ENCODE measurements around the gene MVD.
"Not testable (repeated sequence)": the region's sequence is repeated elsewhere in the genome, so short reads cannot be mapped to it uniquely, and the experiment has no call there.

Gene MVD

DNA sequence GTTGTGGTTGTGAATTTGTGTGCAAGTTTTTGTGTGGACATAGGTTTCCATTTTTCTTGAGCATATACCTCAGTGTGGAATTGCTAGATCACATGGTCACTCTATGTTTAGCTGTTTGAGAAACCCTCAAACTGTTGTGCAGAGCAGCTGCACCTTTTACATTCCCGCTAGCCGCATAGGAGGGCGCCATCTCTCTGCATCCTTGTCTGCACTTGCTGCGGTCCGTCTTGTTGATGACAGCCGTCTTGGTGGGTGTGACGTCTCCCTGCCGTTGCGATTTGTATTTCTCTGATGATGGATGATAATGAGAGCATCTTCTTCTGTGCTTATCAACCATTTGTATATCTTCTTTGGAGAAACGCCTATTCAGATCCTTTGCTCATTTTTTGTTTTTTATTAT is 49.6 kb downstream of the MVD start:
- Histone ChIP-seq H3K4me1 (ENCODE audit: insufficient read depth, low read length, severe bottlenecking) (no peaks in the 10 kb centered on the region), H3K27ac (ENCODE audit: low read depth, low read length, poor library complexity, severe bottlenecking) (no peak overlapping the region), H3K27me3 (ENCODE audit: insufficient read depth, low read length) (no peaks in the 10 kb centered on the region), H3K9me2 (ENCODE audit: low read depth, low read length) (no peaks in the 10 kb centered on the region), H4K20me1 (ENCODE audit: insufficient read depth, low read length) (no peaks in the 10 kb centered on the region), H3K36me3 (ENCODE audit: insufficient read depth, low read length) (peaks cover 58% of the 10 kb centered on the region), H2AFZ (ENCODE audit: low read length) (no peak overlapping the region), H3F3A (ENCODE audit: insufficient read depth, low read length) (no peaks in the 10 kb centered on the region), H3K4me3 (ENCODE audit: low read depth, low read length, poor library complexity, severe bottlenecking) (no peak overlapping the region), H3K9me3 (ENCODE audit: low read length) (no peaks in the 10 kb centered on the region), H3K9ac (ENCODE audit: low read length) (no peak overlapping the region), H3K79me2 (ENCODE audit: insufficient read depth, low read length) (no peaks in the 10 kb centered on the region), H3K4me2 (ENCODE audit: low read length) (no peak overlapping the region)
- TF ChIP-seq EZH2 (IDR thresholded peaks at IDR 0.05; ENCODE audit: borderline replicate concordance, low read length): no peak
- TF ChIP-seq, protein P1, sequence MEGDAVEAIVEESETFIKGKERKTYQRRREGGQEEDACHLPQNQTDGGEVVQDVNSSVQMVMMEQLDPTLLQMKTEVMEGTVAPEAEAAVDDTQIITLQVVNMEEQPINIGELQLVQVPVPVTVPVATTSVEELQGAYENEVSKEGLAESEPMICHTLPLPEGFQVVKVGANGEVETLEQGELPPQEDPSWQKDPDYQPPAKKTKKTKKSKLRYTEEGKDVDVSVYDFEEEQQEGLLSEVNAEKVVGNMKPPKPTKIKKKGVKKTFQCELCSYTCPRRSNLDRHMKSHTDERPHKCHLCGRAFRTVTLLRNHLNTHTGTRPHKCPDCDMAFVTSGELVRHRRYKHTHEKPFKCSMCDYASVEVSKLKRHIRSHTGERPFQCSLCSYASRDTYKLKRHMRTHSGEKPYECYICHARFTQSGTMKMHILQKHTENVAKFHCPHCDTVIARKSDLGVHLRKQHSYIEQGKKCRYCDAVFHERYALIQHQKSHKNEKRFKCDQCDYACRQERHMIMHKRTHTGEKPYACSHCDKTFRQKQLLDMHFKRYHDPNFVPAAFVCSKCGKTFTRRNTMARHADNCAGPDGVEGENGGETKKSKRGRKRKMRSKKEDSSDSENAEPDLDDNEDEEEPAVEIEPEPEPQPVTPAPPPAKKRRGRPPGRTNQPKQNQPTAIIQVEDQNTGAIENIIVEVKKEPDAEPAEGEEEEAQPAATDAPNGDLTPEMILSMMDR (IDR thresholded peaks at IDR 0.05; ENCODE audit: low read length): no peak

DNA sequence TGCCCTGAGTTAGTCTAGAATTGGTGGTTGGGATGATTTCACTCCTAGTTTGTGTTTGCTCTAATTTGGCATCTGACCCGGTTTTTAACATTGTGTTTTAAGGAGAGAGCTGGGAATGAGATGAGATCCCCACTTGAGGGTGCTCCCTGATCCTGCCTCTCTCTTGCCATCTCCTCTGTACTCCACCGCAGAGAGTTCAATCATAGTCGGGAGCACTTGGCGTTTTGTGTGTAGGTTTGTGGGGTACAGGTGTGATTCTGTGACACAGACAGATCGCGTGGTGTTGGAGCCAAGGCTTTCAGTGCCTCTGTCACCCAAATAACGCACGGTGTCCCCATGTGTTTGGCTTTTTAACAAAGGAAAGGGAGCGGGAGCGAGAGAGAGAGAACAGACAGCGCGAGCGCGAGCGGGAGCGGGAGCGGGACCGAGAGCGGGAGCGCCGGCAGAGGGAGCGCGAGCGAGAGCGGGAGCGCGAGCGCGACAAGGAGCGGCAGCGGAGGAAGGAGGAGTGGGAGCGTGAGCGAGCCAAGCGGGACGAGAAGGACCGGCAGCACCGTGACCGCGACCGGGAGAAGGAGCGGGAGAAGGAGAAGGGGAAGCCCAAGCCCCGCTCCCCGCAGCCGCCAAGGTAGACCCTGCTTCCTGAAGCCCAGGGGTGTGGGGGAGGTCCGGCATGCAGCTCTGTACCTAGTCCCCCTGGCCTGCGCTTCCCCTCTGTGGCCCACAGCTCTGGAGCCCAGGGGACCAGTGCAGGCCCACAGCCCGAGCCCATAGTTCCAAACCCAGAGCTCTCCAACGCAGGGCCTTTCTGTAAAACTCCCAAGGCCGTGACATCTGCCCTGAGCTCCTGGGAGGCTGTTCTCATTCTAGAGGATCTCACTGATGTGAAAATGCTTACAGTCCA is 51.7 kb downstream of the MVD start:
- Histone ChIP-seq H2AFZ (ENCODE audit: low read length) (no peak overlapping the region), H3K27me3 (ENCODE audit: insufficient read depth, low read length) (no peaks in the 10 kb centered on the region), H3K36me3 (ENCODE audit: insufficient read depth, low read length) (peaks cover 72% of the 10 kb centered on the region), H3K79me2 (ENCODE audit: insufficient read depth, low read length) (no peaks in the 10 kb centered on the region), H3K9me3 (ENCODE audit: low read length) (no peaks in the 10 kb centered on the region), H3K9me2 (ENCODE audit: low read depth, low read length) (no peaks in the 10 kb centered on the region), H3F3A (ENCODE audit: insufficient read depth, low read length) (no peaks in the 10 kb centered on the region), H3K4me3 (ENCODE audit: low read depth, low read length, poor library complexity, severe bottlenecking) (no peak overlapping the region), H4K20me1 (ENCODE audit: insufficient read depth, low read length) (no peaks in the 10 kb centered on the region), H3K4me1 (ENCODE audit: insufficient read depth, low read length, severe bottlenecking) (peaks cover 6% of the 10 kb centered on the region), H3K9ac (ENCODE audit: low read length) (no peak overlapping the region), H3K27ac (ENCODE audit: low read depth, low read length, poor library complexity, severe bottlenecking) (no peak overlapping the region), H3K4me2 (ENCODE audit: low read length) (no peak overlapping the region)
- TF ChIP-seq, protein P1 (IDR thresholded peaks at IDR 0.05; ENCODE audit: low read length): no peak
- TF ChIP-seq EZH2 (IDR thresholded peaks at IDR 0.05; ENCODE audit: borderline replicate concordance, low read length): no peak

DNA sequence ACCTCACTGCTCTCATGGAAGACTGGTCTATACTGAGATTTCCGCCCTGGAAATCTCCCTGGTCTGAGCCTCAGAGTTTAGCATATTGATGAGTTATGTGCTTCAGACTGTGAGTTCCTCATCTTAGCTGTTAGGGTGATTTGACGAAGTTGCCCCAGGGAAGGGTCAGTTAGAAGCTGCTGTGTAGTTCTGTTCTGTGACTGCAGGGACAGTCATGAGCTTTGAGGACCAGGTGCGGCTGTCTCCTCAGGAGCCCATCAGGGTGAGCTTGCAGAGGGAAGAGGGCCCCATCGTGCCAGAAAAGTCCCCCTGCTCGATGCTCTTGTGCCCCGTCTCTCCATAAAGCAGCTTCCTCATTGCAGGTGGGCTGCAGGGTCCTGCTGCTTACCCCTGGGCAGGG is 52.8 kb downstream of the MVD start:
- Histone ChIP-seq H3K9ac (ENCODE audit: low read length) (no peak overlapping the region), H3K27ac (ENCODE audit: low read depth, low read length, poor library complexity, severe bottlenecking) (no peak overlapping the region), H2AFZ (ENCODE audit: low read length) (no peak overlapping the region), H3K9me3 (ENCODE audit: low read length) (no peaks in the 10 kb centered on the region), H3K4me1 (ENCODE audit: insufficient read depth, low read length, severe bottlenecking) (peaks cover 6% of the 10 kb centered on the region), H3K27me3 (ENCODE audit: insufficient read depth, low read length) (no peaks in the 10 kb centered on the region), H3K9me2 (ENCODE audit: low read depth, low read length) (no peaks in the 10 kb centered on the region), H3F3A (ENCODE audit: insufficient read depth, low read length) (no peaks in the 10 kb centered on the region), H3K36me3 (ENCODE audit: insufficient read depth, low read length) (peaks cover 79% of the 10 kb centered on the region), H3K79me2 (ENCODE audit: insufficient read depth, low read length) (no peaks in the 10 kb centered on the region), H3K4me2 (ENCODE audit: low read length) (no peak overlapping the region), H4K20me1 (ENCODE audit: insufficient read depth, low read length) (no peaks in the 10 kb centered on the region), H3K4me3 (ENCODE audit: low read depth, low read length, poor library complexity, severe bottlenecking) (no peak overlapping the region)
- no peak for TF ChIP-seq EZH2 (IDR thresholded peaks at IDR 0.05; ENCODE audit: borderline replicate concordance, low read length)
- TF ChIP-seq, protein P1 (IDR thresholded peaks at IDR 0.05; ENCODE audit: low read length): no peak

DNA sequence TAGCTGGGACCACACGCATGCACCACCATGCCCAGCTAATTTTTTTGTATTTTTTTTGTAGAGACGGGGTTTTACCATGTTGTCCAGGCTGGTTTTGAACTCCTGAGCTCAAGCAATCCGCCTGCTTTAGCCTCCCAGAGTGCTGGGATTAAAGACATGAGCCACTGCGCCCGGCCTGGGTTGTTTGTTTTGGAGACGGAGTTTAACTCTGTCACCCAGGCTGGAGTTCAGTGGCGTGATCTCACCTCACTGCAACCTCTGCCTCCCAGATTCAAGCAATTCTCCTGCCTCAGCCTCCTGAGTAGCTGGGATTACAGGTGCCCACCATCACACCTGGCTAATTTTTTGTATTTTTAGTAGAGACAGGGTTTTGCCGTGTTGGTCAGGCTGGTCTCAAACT is 53.5 kb downstream of the MVD start:
- H2AFZ ChIP-seq (ENCODE audit: low read length); H3K9me3 ChIP-seq (ENCODE audit: low read length); H3K27me3 ChIP-seq (ENCODE audit: insufficient read depth, low read length); H3F3A ChIP-seq (ENCODE audit: insufficient read depth, low read length); H3K27ac ChIP-seq (ENCODE audit: low read depth, low read length, poor library complexity, severe bottlenecking); H3K9me2 ChIP-seq (ENCODE audit: low read depth, low read length); H4K20me1 ChIP-seq (ENCODE audit: insufficient read depth, low read length); H3K4me3 ChIP-seq (ENCODE audit: low read depth, low read length, poor library complexity, severe bottlenecking); H3K79me2 ChIP-seq (ENCODE audit: insufficient read depth, low read length); H3K4me2 ChIP-seq (ENCODE audit: low read length); H3K9ac ChIP-seq (ENCODE audit: low read length); H3K4me1 ChIP-seq (ENCODE audit: insufficient read depth, low read length, severe bottlenecking): not testable (repeated sequence)
- peaks cover 82% of the 10 kb centered on the region for H3K36me3 ChIP-seq (ENCODE audit: insufficient read depth, low read length)

Data from OCI-LY1 (cell line).